Bronchial epithelial cell (primary cell): ENCODE measurements around the gene KCNG4. TPM values are rescaled to one million over a fixed set of nuclear protein-coding genes. Genes with fewer than 3 reads are reported as not detected.
A peak's percentile ranks its signal among the peaks of the same experiment; 100 is the strongest.
"Not testable (repeated sequence)": the region's sequence is repeated elsewhere in the genome, so short reads cannot be mapped to it uniquely, and the experiment has no call there.

ENCODE experiments used
- DNase-seq: peaks from one replicate; pipeline ENCODE4 v3.0.0-alpha.2; 2010; ENCODE audit warnings: low read depth
- FAIRE-seq: peaks from 2 replicates; lab custom pipeline; 2011; peaks lifted over from hg19 to GRCh38; lab: Jason Lieb, UNC
- H3K27me3 ChIP-seq: 2 replicates; pipeline ENCODE4 v1.5.1; 2011; ENCODE audit warnings: low read length; ENCODE audit not compliant: control insufficient read depth, insufficient read depth
- H3K36me3 ChIP-seq: 2 replicates; pipeline ENCODE4 v1.5.1; 2011; ENCODE audit warnings: low read length; ENCODE audit not compliant: control insufficient read depth, insufficient read depth
- H3K4me3 ChIP-seq: 2 replicates; pipeline ENCODE4 v1.5.1; 2011; ENCODE audit warnings: mild to moderate bottlenecking, low read depth, low read length, control low read depth
- CTCF ChIP-seq: IDR thresholded peaks from 2 replicates; pipeline ENCODE4 v1.5.1; 2011; ENCODE audit warnings: mild to moderate bottlenecking, moderate library complexity, low read length, control low read depth, inconsistent platforms; ENCODE audit not compliant: insufficient read depth, severe bottlenecking
- total RNA-seq: library from RNA; depleted of rRNA; stranded (reverse); fragments of >200 nt; gene quantifications from 2 replicates; pipeline ENCODE4 v1.2.1, GENCODE V29; 2014

The KCNG4 gene
- total RNA-seq, 1 donor from 2014 or later, result not detected

GRCh38 chr16:84209989-84210388 lies 29.8 kb downstream of the KCNG4 start:
- no peak overlapping the region for H3K4me3 ChIP-seq
- no peaks in the 10 kb centered on the region for H3K27me3 ChIP-seq
- DNase-seq (no peak), FAIRE-seq (no peak)
- no peaks in the 10 kb centered on the region for H3K36me3 ChIP-seq
- TF ChIP-seq CTCF, result no peak

- H3K36me3 ChIP-seq, result no peaks in the 10 kb centered on the region
- no peak for FAIRE-seq
- no peak overlapping the region for H3K4me3 ChIP-seq
- no peaks in the 10 kb centered on the region for H3K27me3 ChIP-seq
- no peak for DNase-seq
- no peak for TF ChIP-seq CTCF
These were observed 31.9 kb downstream of the KCNG4 start for GRCh38 chr16:84207879-84208278.

GRCh38 chr16:84207251-84207650 lies 32.6 kb downstream of the KCNG4 start:
- FAIRE-seq (no peak), DNase-seq (no peak)
- H3K27me3 ChIP-seq, result no peaks in the 10 kb centered on the region

GRCh38 chr16:84205976-84206691 lies 33.7 kb downstream of the KCNG4 start:
- Histone ChIP-seq H3K4me3 (no peak overlapping the region), H3K27me3 (no peaks in the 10 kb centered on the region), H3K36me3 (no peaks in the 10 kb centered on the region)
- no peak for DNase-seq
- TF ChIP-seq CTCF, result no peak
- no peak for FAIRE-seq

More at GRCh38 chr16:84207251-84207650, 32.6 kb downstream of the KCNG4 start:
- Histone ChIP-seq H3K36me3 (no peaks in the 10 kb centered on the region), H3K4me3 (no peak overlapping the region)
- no peak for TF ChIP-seq CTCF

- not testable (repeated sequence) for FAIRE-seq, H3K27me3 ChIP-seq, H3K4me3 ChIP-seq, H3K36me3 ChIP-seq
- peak; percentile 50 for DNase-seq
These were observed 34.7 kb downstream of the KCNG4 start for GRCh38 chr16:84205123-84205522.

- H3K4me3 ChIP-seq, FAIRE-seq, H3K27me3 ChIP-seq, DNase-seq, H3K36me3 ChIP-seq: not testable (repeated sequence)
These were observed 35.3 kb downstream of the KCNG4 start for GRCh38 chr16:84204551-84204950.

GRCh38 chr16:84199861-84200260 lies 40.0 kb downstream of the KCNG4 start:
- peak; percentile 58 for FAIRE-seq
- Histone ChIP-seq H3K27me3 (no peaks in the 10 kb centered on the region), H3K4me3 (no peak overlapping the region), H3K36me3 (no peaks in the 10 kb centered on the region)
- no peak for DNase-seq
- no peak for TF ChIP-seq CTCF
